ENCODE results near the gene CHEK2. TPM values are rescaled to one million over a fixed set of nuclear protein-coding genes. Genes with fewer than 3 reads are reported as not detected.
A peak's percentile ranks its signal among the peaks of the same experiment; 100 is the strongest.
"Not testable (repeated sequence)": the region's sequence is repeated elsewhere in the genome, so short reads cannot be mapped to it uniquely, and the experiment has no call there.

CHEK2 gene
- polyA plus RNA-seq, 1 donor, result 7.0 TPM

GRCh38 chr22:28682966-28683365, 58.7 kb downstream of the CHEK2 start:
- DNase-seq, result not testable (repeated sequence)

- DNase-seq, result not testable (repeated sequence)
Measured at GRCh38 chr22:28680813-28681490, 60.7 kb downstream of the CHEK2 start.

GRCh38 chr22:28679611-28680287, 61.9 kb downstream of the CHEK2 start, which contains the start of gene TTC28:
TTC28 (minus strand) TSS chr22:28679840; CDS start chr22:28679723, 117 bp downstream.
- DNase-seq, result peak; percentile 96

- DNase-seq, result peak; percentile 29
Measured at GRCh38 chr22:28678778-28679610, 62.6 kb downstream of the CHEK2 start.

- DNase-seq, result not testable (repeated sequence)
Measured at GRCh38 chr22:28678170-28678569, 63.5 kb downstream of the CHEK2 start.

- DNase-seq, result no peak
Measured at GRCh38 chr22:28674121-28674563, 67.5 kb downstream of the CHEK2 start.

- no peak for DNase-seq
Measured at GRCh38 chr22:28670756-28671155, 70.9 kb downstream of the CHEK2 start.

- DNase-seq, result no peak
Measured at GRCh38 chr22:28670161-28670560, 71.5 kb downstream of the CHEK2 start.

- no peak for DNase-seq
Measured at GRCh38 chr22:28669387-28669786, 72.2 kb downstream of the CHEK2 start.

GRCh38 chr22:28663569-28663942, 78.1 kb downstream of the CHEK2 start:
- DNase-seq, result not testable (repeated sequence)

- DNase-seq, result peak; percentile 3
Measured at GRCh38 chr22:28658448-28658847, 83.2 kb downstream of the CHEK2 start.

- DNase-seq, result no peak
Measured at GRCh38 chr22:28656181-28656580, 85.4 kb downstream of the CHEK2 start.

GRCh38 chr22:28650463-28650862, 91.2 kb downstream of the CHEK2 start:
- no peak for DNase-seq

- no peak for DNase-seq
Measured at GRCh38 chr22:28648792-28649191, 92.8 kb downstream of the CHEK2 start.

- no peak for DNase-seq
Measured at GRCh38 chr22:28647216-28647615, 94.4 kb downstream of the CHEK2 start.

- no peak for DNase-seq
Measured at GRCh38 chr22:28639321-28639720, 102.3 kb downstream of the CHEK2 start.

Other genes with a start within 250 kb of the CHEK2 start
- gene TTC28, start 62.0 kb downstream of the CHEK2 start, polyA plus RNA-seq (ENCODE audit: insufficient read length), result 30.7 TPM
- gene HSCB, start 219 bp upstream of the CHEK2 start, polyA plus RNA-seq (ENCODE audit: insufficient read length), result 23.2 TPM
- gene CCDC117, start 30.9 kb upstream of the CHEK2 start, polyA plus RNA-seq (ENCODE audit: insufficient read length), result 21.3 TPM
- gene XBP1, start 58.7 kb upstream of the CHEK2 start, polyA plus RNA-seq (ENCODE audit: insufficient read length), result 50.4 TPM
- 11.7 TPM for gene ZNRF3, start 141.8 kb upstream of the CHEK2 start, polyA plus RNA-seq (ENCODE audit: insufficient read length)